MCF 10A (cell line): Measurements from ENCODE around the gene RNF217. TPM values are rescaled to one million over a fixed set of nuclear protein-coding genes. Genes with fewer than 3 reads are reported as not detected.

Experiments used
- BruUV-seq: library from RNA; stranded (reverse); fragments of 400-500 nt; replicated peaks from 2 replicates; lab custom pipeline; 2021; lab: Mats Ljungman, UMichigan
- CTCF ChIA-PET: fragments of 300-600 bp; sonication (Branson Sonifier 250); formaldehyde crosslinking; extraction: SDS; loops from one replicate; lab custom pipeline; 2021; ENCODE audit warnings: antibody characterized with exemption, inconsistent platforms; lab: Yijun Ruan, JAX
- POLR2A ChIA-PET: fragments of 300-600, 350-650 bp; sonication (Branson Sonifier 250); formaldehyde crosslinking; extraction: SDS; loops from one replicate; lab custom pipeline; 2020; ENCODE audit warnings: antibody characterized with exemption, inconsistent platforms; lab: Yijun Ruan, JAX
- DNase-seq: peaks from one replicate; pipeline ENCODE4 v3.0.0-alpha.2; 2018; ENCODE audit not compliant: unreplicated experiment
- H3K27ac Mint-ChIP-seq: one replicate; pipeline ENCODE4 v1.8.0; 2022; ENCODE audit warnings: mild to moderate bottlenecking, low read depth, mixed read lengths; ENCODE audit not compliant: unreplicated experiment
- H3K27me3 Mint-ChIP-seq: one replicate; pipeline ENCODE4 v1.8.0; 2022; ENCODE audit warnings: mixed read lengths; ENCODE audit not compliant: insufficient read depth, unreplicated experiment
- H3K36me3 Mint-ChIP-seq: one replicate; pipeline ENCODE4 v1.8.0; 2022; ENCODE audit warnings: mild to moderate bottlenecking, moderate library complexity, mixed read lengths; ENCODE audit not compliant: insufficient read depth, unreplicated experiment
- H3K4me1 Mint-ChIP-seq: one replicate; pipeline ENCODE4 v1.8.0; 2022; ENCODE audit warnings: mixed read lengths; ENCODE audit not compliant: insufficient read depth, unreplicated experiment
- H3K4me3 Mint-ChIP-seq: one replicate; pipeline ENCODE4 v1.8.0; 2022; ENCODE audit warnings: mild to moderate bottlenecking, moderate library complexity, mixed read lengths; ENCODE audit not compliant: unreplicated experiment
- H3K9me3 Mint-ChIP-seq: one replicate; pipeline ENCODE4 v1.8.0; 2022; ENCODE audit warnings: mixed read lengths; ENCODE audit not compliant: unreplicated experiment
- CTCF ChIP-seq: fragments of 200-600 bp; IDR thresholded peaks from one replicate; pipeline ENCODE4 v1.8.0; 2022; ENCODE audit warnings: antibody characterized with exemption, mild to moderate bottlenecking; ENCODE audit not compliant: unreplicated experiment
- intact Hi-C: fragments of 100-400 bp; cut with micrococcal nuclease; formaldehyde crosslinking; loops from 2 replicates; pipeline ENCODE4 v1.14.1; 2022
- total RNA-seq: library from RNA; stranded (reverse); gene quantifications from 2 replicates; pipeline ENCODE4 v1.2.3, GENCODE V29; 2022

RNF217 gene
- total RNA-seq, 1 experiment from 2014 or later: 24.8 TPM

DNA sequence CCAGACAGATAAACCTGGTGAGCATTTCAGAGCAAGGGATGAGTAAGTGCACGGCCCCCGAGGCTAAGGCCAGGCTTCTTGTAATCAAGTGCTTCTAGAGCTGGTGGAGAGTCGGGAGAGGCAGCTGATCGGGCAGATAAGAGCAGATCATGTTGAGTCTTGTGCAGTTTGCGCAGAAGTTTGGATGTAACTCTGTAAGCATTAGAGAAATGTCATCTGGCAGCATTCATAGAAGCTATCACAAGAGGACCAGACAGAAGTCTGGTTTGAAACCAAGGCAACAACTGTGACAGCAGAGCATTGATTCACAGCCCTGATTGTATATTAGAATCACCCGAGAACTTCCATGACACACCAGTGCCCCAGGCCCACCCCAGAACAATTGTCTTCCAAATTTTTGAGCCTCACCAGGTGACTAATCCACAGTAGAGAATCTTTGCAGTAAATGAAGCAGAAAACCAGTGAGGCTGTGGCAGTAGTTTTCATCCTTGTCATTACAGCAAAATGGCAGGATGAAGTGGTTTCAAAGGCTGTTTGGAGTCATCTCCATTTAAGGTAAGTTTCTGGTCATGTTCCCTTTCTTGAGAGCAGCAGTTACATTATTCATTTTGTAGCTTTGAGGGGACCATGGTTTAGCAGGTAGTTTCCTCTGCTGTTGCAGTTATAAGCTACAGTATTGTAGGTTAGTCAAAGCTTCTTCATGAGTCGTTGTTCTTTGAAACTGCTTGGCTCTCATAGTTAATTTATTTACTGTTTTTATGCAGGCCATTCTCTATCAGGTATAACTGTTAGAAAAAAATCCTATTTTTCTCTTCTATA, 84.1 kb downstream of the RNF217 start:
- CTCF ChIA-PET: interaction anchor here (0.6 to 2.1 kb wide), 6 partner anchors 20 to 906 kb away, joined by 3 to 7 read pairs (median 4); no protein-coding TSS in a partner anchor
- Mint-ChIP-seq H3K4me1 (peaks cover 59% of the 10 kb centered on the region), H3K36me3 (peaks cover 30% of the 10 kb centered on the region), H3K9me3 (peaks cover 7% of the 10 kb centered on the region), H3K4me3 (peak overlapping the region; percentile 37), H3K27me3 (no peaks in the 10 kb centered on the region), H3K27ac (peak overlapping the region; percentile 78)
- DNase-seq: peak; percentile 89
- intact Hi-C loops: loop anchor here (2.0 kb wide), 1 partner anchor 84 kb away; the partner anchor contains the start of gene RNF217
- POLR2A ChIA-PET: interaction anchor here (0.6 to 1.9 kb wide), 17 partner anchors 10 to 822 kb away, joined by 3 to 19 read pairs (median 4); partner anchors contain the start of gene RNF217
- TF ChIP-seq CTCF: no peak
- BruUV-seq: TSS peak; percentile 29

GRCh38 chr6:125048274-125048673, 86.0 kb downstream of the RNF217 start:
- BruUV-seq: no TSS peak

DNA sequence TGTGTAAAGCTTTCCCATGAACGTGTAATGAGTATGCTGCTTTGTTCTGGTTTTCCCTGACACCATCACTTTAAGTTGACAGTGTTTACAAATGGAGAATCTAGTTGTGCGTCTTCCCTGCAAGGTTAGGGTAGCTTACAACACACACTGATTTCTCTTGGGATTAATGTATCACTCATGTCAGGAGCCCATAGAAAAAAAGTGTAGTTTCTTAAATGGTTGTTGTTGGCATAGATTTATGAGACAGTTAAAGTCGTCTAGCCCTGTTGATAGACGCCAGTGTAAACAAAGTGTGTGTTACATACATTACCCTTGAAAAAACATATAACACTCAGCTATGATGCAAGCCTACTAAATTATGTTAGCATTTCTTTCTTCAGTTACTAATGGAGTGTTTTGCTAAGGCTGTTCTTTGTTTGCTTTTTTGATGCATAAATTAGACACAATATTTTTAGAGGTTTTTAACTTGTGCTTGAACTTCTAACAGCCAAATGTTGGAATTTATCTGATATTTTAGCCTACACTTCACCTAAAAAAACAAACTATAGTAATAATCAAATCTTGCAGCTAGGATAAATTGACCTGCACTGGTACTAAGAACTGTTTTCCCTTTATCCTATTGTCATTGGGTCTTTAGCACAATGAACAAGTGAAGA, 88.6 kb downstream of the RNF217 start:
- CTCF ChIA-PET: interaction anchor here (0.6 to 1.2 kb wide), 2 partner anchors 82 to 87 kb away, joined by 3 to 7 read pairs; no protein-coding TSS in a partner anchor

More at GRCh38 chr6:125048274-125048673, 86.0 kb downstream of the RNF217 start:
- ChIA-PET CTCF (no interaction called here), POLR2A (interaction anchor here (0.7 to 1.7 kb wide), 3 partner anchors 20 to 87 kb away, joined by 3 to 11 read pairs (median 3); no protein-coding TSS in a partner anchor)
- peaks cover 7% of the 10 kb centered on the region for H3K9me3 Mint-ChIP-seq
- no peak overlapping the region for H3K4me3 Mint-ChIP-seq
- no peak for TF ChIP-seq CTCF
- DNase-seq: no peak
- H3K36me3 Mint-ChIP-seq: peaks cover 35% of the 10 kb centered on the region
- H3K27ac Mint-ChIP-seq: no peak overlapping the region
- H3K4me1 Mint-ChIP-seq: peaks cover 59% of the 10 kb centered on the region
- intact Hi-C loops: no loop called here
- H3K27me3 Mint-ChIP-seq: no peaks in the 10 kb centered on the region

More for the DNA sequence above, 88.6 kb downstream of the RNF217 start:
- Mint-ChIP-seq H3K9me3 (peaks cover 7% of the 10 kb centered on the region), H3K27me3 (no peaks in the 10 kb centered on the region), H3K4me1 (peaks cover 50% of the 10 kb centered on the region), H3K4me3 (no peak overlapping the region), H3K27ac (peak overlapping the region; percentile 93), H3K36me3 (peaks cover 28% of the 10 kb centered on the region)
- POLR2A ChIA-PET: interaction anchor here (0.6 to 5.2 kb wide), 13 partner anchors 9 to 731 kb away, joined by 3 to 62 read pairs (median 5); partner anchors contain the start of gene RNF217
- TF ChIP-seq CTCF: no peak
- no TSS peak for BruUV-seq
- intact Hi-C loops: loop anchor here (5.0 kb wide), 1 partner anchor 53 kb away; no protein-coding TSS in a partner anchor
- peak; percentile 77 for DNase-seq
